Measurements from ENCODE around the gene MED12L. TPM values are rescaled to one million over a fixed set of nuclear protein-coding genes. Genes with fewer than 3 reads are reported as not detected.

Gene MED12L
- total RNA-seq, 1 donor from 2014 or later: 1.3 TPM

- TF ChIP-seq CTCF (IDR thresholded peaks at IDR 0.05; ENCODE audit: insufficient read depth, low read length, poor library complexity, severe bottlenecking): no peak
- H3K36me3 ChIP-seq (ENCODE audit: control insufficient read depth, insufficient read depth, low read length): no peaks in the 10 kb centered on the region
These were observed 360.0 kb downstream of the MED12L start for GRCh38 chr3:151445273-151446001.

GRCh38 chr3:151446002-151446340, 360.5 kb downstream of the MED12L start:
- no peak for TF ChIP-seq CTCF (IDR thresholded peaks at IDR 0.05; ENCODE audit: insufficient read depth, low read length, poor library complexity, severe bottlenecking)
- no peaks in the 10 kb centered on the region for H3K27me3 ChIP-seq (ENCODE audit: control insufficient read depth, insufficient read depth, low read length)
- no peak for DNase-seq (ENCODE audit: low read depth)
- no peak overlapping the region for H3K4me3 ChIP-seq (ENCODE audit: low read depth, low read length)
- H3K36me3 ChIP-seq (ENCODE audit: control insufficient read depth, insufficient read depth, low read length): no peaks in the 10 kb centered on the region

More at GRCh38 chr3:151445273-151446001, 360.0 kb downstream of the MED12L start:
- peak; percentile 55 for DNase-seq (ENCODE audit: low read depth)
- Histone ChIP-seq H3K4me3 (ENCODE audit: low read depth, low read length) (no peak overlapping the region), H3K27me3 (ENCODE audit: control insufficient read depth, insufficient read depth, low read length) (no peaks in the 10 kb centered on the region)

GRCh38 chr3:151452368-151452767, 366.9 kb downstream of the MED12L start:
- H3K36me3 ChIP-seq (ENCODE audit: control insufficient read depth, insufficient read depth, low read length): no peaks in the 10 kb centered on the region
- H3K27me3 ChIP-seq (ENCODE audit: control insufficient read depth, insufficient read depth, low read length): no peaks in the 10 kb centered on the region
- DNase-seq (ENCODE audit: low read depth): no peak
- TF ChIP-seq CTCF (IDR thresholded peaks at IDR 0.05; ENCODE audit: insufficient read depth, low read length, poor library complexity, severe bottlenecking): no peak
- no peak overlapping the region for H3K4me3 ChIP-seq (ENCODE audit: low read depth, low read length)

- DNase-seq (ENCODE audit: low read depth): no peak
- no peaks in the 10 kb centered on the region for H3K27me3 ChIP-seq (ENCODE audit: control insufficient read depth, insufficient read depth, low read length)
- no peaks in the 10 kb centered on the region for H3K36me3 ChIP-seq (ENCODE audit: control insufficient read depth, insufficient read depth, low read length)
- no peak overlapping the region for H3K4me3 ChIP-seq (ENCODE audit: low read depth, low read length)
- no peak for TF ChIP-seq CTCF (IDR thresholded peaks at IDR 0.05; ENCODE audit: insufficient read depth, low read length, poor library complexity, severe bottlenecking)
These were observed 367.4 kb downstream of the MED12L start for GRCh38 chr3:151452841-151453240.

- H3K36me3 ChIP-seq (ENCODE audit: control insufficient read depth, insufficient read depth, low read length): no peaks in the 10 kb centered on the region
- no peak for TF ChIP-seq CTCF (IDR thresholded peaks at IDR 0.05; ENCODE audit: insufficient read depth, low read length, poor library complexity, severe bottlenecking)
- no peaks in the 10 kb centered on the region for H3K27me3 ChIP-seq (ENCODE audit: control insufficient read depth, insufficient read depth, low read length)
- no peak overlapping the region for H3K4me3 ChIP-seq (ENCODE audit: low read depth, low read length)
- no peak for DNase-seq (ENCODE audit: low read depth)
These were observed 370.6 kb downstream of the MED12L start for GRCh38 chr3:151456065-151456464.

- H3K27me3 ChIP-seq (ENCODE audit: control insufficient read depth, insufficient read depth, low read length): no peaks in the 10 kb centered on the region
- H3K36me3 ChIP-seq (ENCODE audit: control insufficient read depth, insufficient read depth, low read length): no peaks in the 10 kb centered on the region
- H3K4me3 ChIP-seq (ENCODE audit: low read depth, low read length): no peak overlapping the region
- no peak for TF ChIP-seq CTCF (IDR thresholded peaks at IDR 0.05; ENCODE audit: insufficient read depth, low read length, poor library complexity, severe bottlenecking)
- DNase-seq (ENCODE audit: low read depth): no peak
These were observed 373.9 kb downstream of the MED12L start for GRCh38 chr3:151459358-151459757.

Measured in kidney epithelial cell (primary cell).